Chondrocyte (in vitro differentiated cells): ENCODE results near the gene SLC2A3. TPM values are rescaled to one million over a fixed set of nuclear protein-coding genes. Genes with fewer than 3 reads are reported as not detected.
"Not testable (repeated sequence)": the region's sequence is repeated elsewhere in the genome, so short reads cannot be mapped to it uniquely, and the experiment has no call there.

Experiments
- DNase-seq: peaks from one replicate; pipeline ENCODE4 v3.0.0; 2021; ENCODE audit warnings: mixed read lengths, low spot score
- H3K27ac Mint-ChIP-seq: one replicate; pipeline ENCODE4 v1.8.0; 2021; ENCODE audit warnings: mild to moderate bottlenecking, moderate library complexity, mixed read lengths; ENCODE audit not compliant: unreplicated experiment
- H3K27me3 Mint-ChIP-seq: 2 replicates; pipeline ENCODE4 v1.8.0; 2021; ENCODE audit warnings: low read depth, mixed read lengths
- H3K36me3 Mint-ChIP-seq: 2 replicates; pipeline ENCODE4 v1.8.0; 2021; ENCODE audit warnings: low read depth, mixed read lengths
- H3K4me1 Mint-ChIP-seq: 2 replicates; pipeline ENCODE4 v1.8.0; 2021; ENCODE audit warnings: low read depth, mild to moderate bottlenecking, mixed read lengths
- H3K4me3 Mint-ChIP-seq: one replicate; pipeline ENCODE4 v1.8.0; 2021; ENCODE audit warnings: mild to moderate bottlenecking, moderate library complexity, mixed read lengths; ENCODE audit not compliant: unreplicated experiment
- H3K9me3 Mint-ChIP-seq: 2 replicates; pipeline ENCODE4 v1.8.0; 2021; ENCODE audit warnings: low read depth, mixed read lengths
- long read RNA-seq: library from polyadenylated mRNA; stranded (forward); transcript quantifications from one replicate; pipeline ENCODE4 v2.0.0, GENCODE V29; 2021
- total RNA-seq: library from RNA; stranded (reverse); gene quantifications from 3 replicates; pipeline ENCODE4 v1.2.1, GENCODE V29; 2021
- TF ChIP-seq, protein P1 (sequence below): fragments of 200-600 bp; sonication (generic); IDR thresholded peaks from 2 replicates; pipeline ENCODE4 v1.5.0; 2021; ENCODE audit warnings: antibody characterized with exemption, mild to moderate bottlenecking, moderate library complexity

Gene SLC2A3
- total RNA-seq, result 28.6 to 82.7 TPM (median 75.2 TPM) in 3 replicates
- long read RNA-seq, transcript SLC2A3-201 (10 exons, 3,915 nt), result major isoform, 27 of 33 reads
- long read RNA-seq, partial matches to known transcripts, result 5 of 33 reads
- long read RNA-seq, other reads (novel, unspliced or antisense), result 1 of 33 reads

DNA sequence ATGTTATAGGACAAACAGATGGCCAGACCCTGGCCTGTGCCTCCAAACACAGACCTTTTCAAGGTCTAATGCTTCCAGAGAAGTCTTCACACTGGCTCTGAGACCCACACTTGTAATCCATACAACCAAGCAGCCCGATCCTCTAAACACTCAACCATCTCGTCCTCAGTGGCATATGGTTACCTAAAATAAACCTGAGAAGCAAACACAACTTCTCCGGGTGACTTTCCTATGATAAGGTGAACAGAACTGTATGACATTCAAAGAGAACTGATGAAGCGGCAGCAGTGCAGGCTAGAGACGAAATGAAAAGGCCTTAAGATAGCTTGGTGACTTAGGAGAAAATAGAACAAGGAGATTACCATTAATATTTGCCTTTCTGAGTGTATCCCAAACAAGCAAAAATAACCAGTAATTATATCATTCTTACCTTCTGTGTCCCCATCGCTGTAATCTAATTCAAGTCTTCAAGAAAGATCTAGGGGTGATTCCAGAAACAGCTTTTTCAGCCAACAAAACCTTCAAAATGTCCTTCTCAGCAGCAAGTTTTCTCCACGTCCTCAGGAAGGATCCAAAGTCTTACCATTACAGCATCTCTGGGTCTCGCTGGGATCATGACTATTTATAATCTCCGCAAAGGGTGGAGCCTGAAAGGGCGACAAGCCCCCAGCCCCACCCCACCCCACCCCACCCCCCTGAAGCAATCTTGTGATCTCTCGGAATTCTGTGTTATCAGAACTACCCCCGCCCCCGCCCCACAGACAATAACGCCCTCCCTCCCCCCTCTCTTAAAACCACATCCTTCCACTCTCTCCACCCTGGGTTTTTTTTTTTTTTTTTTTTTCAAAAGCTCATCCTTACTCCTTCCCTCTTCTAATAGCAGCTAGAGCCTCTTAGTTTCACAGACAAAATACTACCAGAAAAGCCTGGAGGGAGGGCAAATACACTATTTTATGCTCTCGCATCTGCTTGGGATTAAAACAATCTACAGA, at the start of gene SLC2A3:
Gene SLC2A3 (minus strand): TSS at position 598 of the 992 bp plus-strand sequence. CDS start 153 bp downstream, at position 445.
- H3K27me3 Mint-ChIP-seq, result no peaks in the 10 kb centered on the region

DNA sequence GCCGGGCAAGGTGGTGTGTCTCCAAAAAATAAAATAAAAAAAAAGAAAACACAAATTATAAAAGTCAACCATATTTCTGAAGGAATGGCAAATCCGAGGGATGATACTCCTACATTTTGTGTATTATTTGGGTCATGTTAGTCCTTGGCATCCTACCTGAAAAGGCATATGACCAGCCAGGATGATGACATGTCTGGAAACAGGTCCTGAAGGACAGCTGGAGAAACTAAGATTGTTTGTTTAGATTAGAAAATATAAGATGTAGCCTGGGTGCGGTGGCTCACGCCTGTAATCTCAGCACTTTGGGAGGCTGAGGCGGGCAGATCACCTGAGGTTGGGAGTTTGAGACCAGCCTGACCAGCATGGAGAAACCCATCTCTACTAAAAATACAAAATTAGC, 48.9 kb upstream of the SLC2A3 start:
- no peaks in the 10 kb centered on the region for H3K36me3 Mint-ChIP-seq
- DNase-seq, result no peak
- H3K4me1 Mint-ChIP-seq, result peaks cover 8% of the 10 kb centered on the region
- no peak overlapping the region for H3K27ac Mint-ChIP-seq
- no peaks in the 10 kb centered on the region for H3K27me3 Mint-ChIP-seq
- H3K4me3 Mint-ChIP-seq, result no peak overlapping the region
- TF ChIP-seq, protein P1, sequence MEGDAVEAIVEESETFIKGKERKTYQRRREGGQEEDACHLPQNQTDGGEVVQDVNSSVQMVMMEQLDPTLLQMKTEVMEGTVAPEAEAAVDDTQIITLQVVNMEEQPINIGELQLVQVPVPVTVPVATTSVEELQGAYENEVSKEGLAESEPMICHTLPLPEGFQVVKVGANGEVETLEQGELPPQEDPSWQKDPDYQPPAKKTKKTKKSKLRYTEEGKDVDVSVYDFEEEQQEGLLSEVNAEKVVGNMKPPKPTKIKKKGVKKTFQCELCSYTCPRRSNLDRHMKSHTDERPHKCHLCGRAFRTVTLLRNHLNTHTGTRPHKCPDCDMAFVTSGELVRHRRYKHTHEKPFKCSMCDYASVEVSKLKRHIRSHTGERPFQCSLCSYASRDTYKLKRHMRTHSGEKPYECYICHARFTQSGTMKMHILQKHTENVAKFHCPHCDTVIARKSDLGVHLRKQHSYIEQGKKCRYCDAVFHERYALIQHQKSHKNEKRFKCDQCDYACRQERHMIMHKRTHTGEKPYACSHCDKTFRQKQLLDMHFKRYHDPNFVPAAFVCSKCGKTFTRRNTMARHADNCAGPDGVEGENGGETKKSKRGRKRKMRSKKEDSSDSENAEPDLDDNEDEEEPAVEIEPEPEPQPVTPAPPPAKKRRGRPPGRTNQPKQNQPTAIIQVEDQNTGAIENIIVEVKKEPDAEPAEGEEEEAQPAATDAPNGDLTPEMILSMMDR, result no peak
- H3K9me3 Mint-ChIP-seq, result no peaks in the 10 kb centered on the region

More for the DNA sequence above, at the start of gene SLC2A3:
- TF ChIP-seq, protein P1, result no peak
- no peak for DNase-seq
- Mint-ChIP-seq H3K4me1 (peaks cover 7% of the 10 kb centered on the region), H3K4me3 (no peak within 1 kb of the TSS), H3K36me3 (peaks cover 7% of the 10 kb centered on the region), H3K9me3 (no peaks in the 10 kb centered on the region), H3K27ac (no peak within 1 kb of the TSS)

DNA sequence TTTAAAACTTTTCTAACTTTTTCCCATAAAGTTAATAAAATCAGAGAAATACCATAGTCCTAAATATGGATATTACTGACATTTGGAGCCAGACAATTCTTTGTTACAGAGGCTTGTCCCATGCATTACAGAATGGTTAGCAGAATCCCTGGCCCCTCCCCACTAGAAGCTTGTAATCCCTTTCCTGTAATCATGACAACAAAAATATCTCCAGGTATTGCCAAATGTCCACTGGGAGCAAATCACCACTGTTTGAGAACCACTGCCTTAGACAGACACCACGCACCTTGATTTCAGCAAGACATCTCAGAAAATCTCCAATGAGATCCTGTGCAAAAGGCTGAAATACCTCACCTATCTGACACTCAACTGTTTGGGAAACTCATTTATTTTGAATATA, 47.5 kb upstream of the SLC2A3 start:
- not testable (repeated sequence) for H3K27ac Mint-ChIP-seq, DNase-seq, H3K9me3 Mint-ChIP-seq, H3K27me3 Mint-ChIP-seq, H3K36me3 Mint-ChIP-seq, H3K4me1 Mint-ChIP-seq, H3K4me3 Mint-ChIP-seq

DNA sequence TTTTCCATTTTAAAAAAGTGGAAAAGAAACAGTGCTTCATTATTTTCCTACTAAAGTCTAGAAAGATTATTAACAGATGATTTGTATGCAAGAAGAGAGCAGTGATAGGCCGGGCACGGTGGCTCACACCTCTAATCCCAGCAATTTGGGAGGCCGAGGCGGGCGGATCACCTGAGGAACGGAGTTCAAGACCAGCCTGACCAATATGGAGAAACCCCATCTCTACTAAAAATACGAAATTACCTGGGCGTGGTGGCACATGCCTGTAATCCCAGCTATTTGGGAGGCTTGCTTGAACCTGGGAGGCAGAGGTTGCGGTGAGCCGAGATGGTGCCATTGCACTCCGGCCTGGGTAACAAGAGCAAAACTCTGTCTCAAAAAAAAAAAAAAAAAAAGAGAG, 47.0 kb upstream of the SLC2A3 start:
- H3K4me1 Mint-ChIP-seq, H3K9me3 Mint-ChIP-seq, H3K4me3 Mint-ChIP-seq, DNase-seq, H3K27ac Mint-ChIP-seq, H3K36me3 Mint-ChIP-seq, H3K27me3 Mint-ChIP-seq: not testable (repeated sequence)

DNA sequence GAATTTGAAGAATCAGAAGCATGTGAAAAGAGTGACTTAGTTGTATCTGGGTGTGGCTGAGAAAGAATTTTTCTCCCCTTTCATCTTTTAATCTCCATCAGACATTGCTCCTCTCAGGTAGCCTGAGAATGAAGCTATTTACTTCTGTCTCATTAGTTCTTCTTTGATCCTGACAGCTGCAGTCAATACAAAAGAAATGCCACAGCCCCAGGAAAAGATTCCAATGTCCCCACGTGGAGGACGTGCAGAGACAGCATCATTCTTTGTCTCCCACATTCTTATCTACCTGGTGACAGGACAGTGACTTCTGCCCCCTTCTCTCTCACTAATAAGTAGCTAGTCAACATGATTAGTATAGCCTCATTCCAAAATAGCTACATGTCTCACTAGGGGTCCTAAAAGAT, 46.3 kb upstream of the SLC2A3 start:
- H3K4me3 Mint-ChIP-seq, H3K36me3 Mint-ChIP-seq, H3K27me3 Mint-ChIP-seq, H3K9me3 Mint-ChIP-seq, DNase-seq, H3K4me1 Mint-ChIP-seq, H3K27ac Mint-ChIP-seq: not testable (repeated sequence)

DNA sequence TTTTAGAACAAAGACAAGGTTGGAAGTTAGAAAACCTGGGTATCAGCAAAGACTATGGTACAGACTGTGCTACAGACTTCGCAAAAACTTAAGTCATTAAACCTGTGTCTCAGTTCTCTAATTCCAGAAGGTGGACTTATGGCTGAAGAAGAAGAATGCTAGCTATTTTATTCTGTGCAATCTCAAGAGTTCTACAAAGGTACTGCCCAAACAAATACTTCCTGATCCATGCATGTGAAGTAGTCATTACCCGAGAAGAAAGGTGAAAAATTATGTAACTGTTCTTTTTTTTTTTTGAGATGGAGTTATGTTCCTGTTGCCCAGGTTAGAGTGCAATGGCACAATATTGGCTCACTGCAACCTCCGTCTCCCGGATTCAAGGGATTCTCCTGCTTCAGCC, 45.5 kb upstream of the SLC2A3 start:
- Mint-ChIP-seq H3K27ac (no peak overlapping the region), H3K36me3 (no peaks in the 10 kb centered on the region)
- DNase-seq, result no peak

DNA sequence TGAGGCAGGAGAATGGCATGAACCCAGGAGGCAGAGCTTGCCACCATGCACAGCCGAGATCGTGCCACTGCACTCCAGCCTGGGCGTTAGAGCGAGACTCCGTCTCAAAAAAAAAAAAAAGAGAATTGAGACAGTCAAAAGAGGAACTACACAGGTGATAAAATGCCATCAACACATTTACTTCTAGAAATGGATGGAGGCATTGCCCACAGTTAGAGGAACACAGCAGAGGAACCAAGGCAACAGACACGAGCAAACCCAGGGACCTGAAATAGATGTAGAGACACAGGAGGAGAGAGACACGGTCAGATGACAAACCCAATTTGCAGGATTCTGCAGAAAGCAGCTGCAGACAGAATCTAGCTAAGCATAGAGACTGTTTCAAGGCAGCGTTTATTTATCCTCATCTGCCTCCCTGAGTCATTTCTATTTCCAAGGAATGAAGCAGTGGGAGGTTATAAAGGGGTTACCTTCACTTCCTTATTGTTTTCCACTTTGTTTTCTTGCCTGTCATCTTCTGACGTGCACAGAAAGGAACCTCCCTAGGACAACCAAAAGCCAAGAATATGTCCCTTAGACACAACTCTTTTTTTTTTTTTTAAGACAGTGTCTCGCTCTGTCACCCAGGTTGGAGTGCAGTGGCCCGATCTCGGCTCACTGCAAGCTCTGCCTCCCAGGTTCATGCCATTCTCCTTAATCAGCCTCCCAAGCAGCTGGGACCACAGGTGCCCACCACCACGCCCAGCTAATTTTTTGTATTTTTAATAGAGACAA, 41.6 kb upstream of the SLC2A3 start:
- H3K4me3 Mint-ChIP-seq, H3K36me3 Mint-ChIP-seq, DNase-seq, H3K27ac Mint-ChIP-seq, H3K9me3 Mint-ChIP-seq, H3K27me3 Mint-ChIP-seq: not testable (repeated sequence)
- peaks cover 19% of the 10 kb centered on the region for H3K4me1 Mint-ChIP-seq

More for the DNA sequence above, 45.5 kb upstream of the SLC2A3 start:
- TF ChIP-seq, protein P1, result no peak
- H3K9me3 Mint-ChIP-seq, result no peaks in the 10 kb centered on the region
- peaks cover 14% of the 10 kb centered on the region for H3K4me1 Mint-ChIP-seq
- no peak overlapping the region for H3K4me3 Mint-ChIP-seq
- H3K27me3 Mint-ChIP-seq, result no peaks in the 10 kb centered on the region
